SK-N-SH treated with all-trans-retinoic acid at 6 μM for 48 hours (cell line): ENCODE data around the gene TNS3.

ENCODE experiments used
- ATAC-seq: fragments of 200-7000 bp; cut with Tn5 transposase; 3 replicates; pipeline ENCODE4 v1.9.1; 2020; ENCODE audit warnings: mild to moderate bottlenecking, moderate library complexity
- ARNTL ChIP-seq: fragments of 450-650 bp; formaldehyde crosslinking; IDR thresholded peaks from 2 replicates; pipeline ENCODE4 v1.5.0; 2020; ENCODE audit warnings: low read depth, mild to moderate bottlenecking, moderate library complexity, borderline replicate concordance
- BACH2 ChIP-seq: fragments of 250-450 bp; sonication (Bioruptor Pico); IDR thresholded peaks from 2 replicates; pipeline ENCODE4 v1.9.0; 2021; ENCODE audit warnings: mild to moderate bottlenecking, borderline replicate concordance
- CREB5 ChIP-seq: fragments of 250-450 bp; sonication (Bioruptor Pico); IDR thresholded peaks from 2 replicates; pipeline ENCODE4 v1.5.1; 2020; ENCODE audit warnings: low read depth, mild to moderate bottlenecking, moderate library complexity
- CSDC2 ChIP-seq: fragments of 250-450 bp; sonication (Bioruptor Pico); IDR thresholded peaks from 2 replicates; pipeline ENCODE4 v1.5.0; 2020; ENCODE audit warnings: mild to moderate bottlenecking, moderate library complexity
- CSRNP3 ChIP-seq: fragments of 250-450 bp; sonication (Bioruptor Pico); IDR thresholded peaks from 2 replicates; pipeline ENCODE4 v1.5.1; 2021; ENCODE audit warnings: mild to moderate bottlenecking, moderate library complexity
- ESRRG ChIP-seq: fragments of 250-450 bp; sonication (Bioruptor Pico); IDR thresholded peaks from 2 replicates; pipeline ENCODE4 v1.6.1; 2021; ENCODE audit warnings: mild to moderate bottlenecking
- GLIS3 ChIP-seq: fragments of 250-450 bp; sonication (Bioruptor Pico); IDR thresholded peaks from 2 replicates; pipeline ENCODE4 v1.5.0; 2020; ENCODE audit warnings: mild to moderate bottlenecking, moderate library complexity
- ISL1 ChIP-seq: fragments of 250-450 bp; sonication (Bioruptor Pico); IDR thresholded peaks from 2 replicates; pipeline ENCODE4 v2.1.2; 2022; ENCODE audit warnings: mild to moderate bottlenecking, moderate library complexity
- OSR1 ChIP-seq: fragments of 250-450 bp; sonication (Bioruptor Pico); IDR thresholded peaks from 2 replicates; pipeline ENCODE4 v1.8.0; 2022; ENCODE audit warnings: moderate library complexity, mild to moderate bottlenecking, inconsistent platforms
- PATZ1 ChIP-seq: fragments of 250-450 bp; sonication (Bioruptor Pico); IDR thresholded peaks from 2 replicates; pipeline ENCODE4 v1.8.0; 2020; ENCODE audit warnings: mild to moderate bottlenecking, moderate library complexity, borderline replicate concordance
- POU6F1 ChIP-seq: fragments of 250-450 bp; sonication (Bioruptor Pico); IDR thresholded peaks from 2 replicates; pipeline ENCODE4 v1.8.0; 2021; ENCODE audit warnings: low read depth, mild to moderate bottlenecking, moderate library complexity, borderline replicate concordance
- PPARA ChIP-seq: fragments of 250-450 bp; sonication (Bioruptor Pico); IDR thresholded peaks from 2 replicates; pipeline ENCODE4 v1.5.0; 2020; ENCODE audit warnings: mild to moderate bottlenecking, borderline replicate concordance
- RARB ChIP-seq: fragments of 250-450 bp; sonication (Bioruptor Pico); IDR thresholded peaks from 2 replicates; pipeline ENCODE4 v1.8.0; 2021; ENCODE audit warnings: mild to moderate bottlenecking, moderate library complexity
- SNAI2 ChIP-seq: fragments of 250-450 bp; sonication (Bioruptor Pico); IDR thresholded peaks from 2 replicates; pipeline ENCODE4 v1.5.0; 2020; ENCODE audit warnings: mild to moderate bottlenecking, moderate library complexity
- TCF4 ChIP-seq: fragments of 250-450 bp; sonication (Bioruptor Pico); IDR thresholded peaks from 2 replicates; pipeline ENCODE4 v1.8.0; 2021; ENCODE audit warnings: mild to moderate bottlenecking, moderate library complexity, borderline replicate concordance
- TOX ChIP-seq: fragments of 250-450 bp; sonication (Bioruptor Pico); IDR thresholded peaks from 2 replicates; pipeline ENCODE4 v1.8.0; 2021; ENCODE audit warnings: mild to moderate bottlenecking, moderate library complexity, borderline replicate concordance
- TSHZ2 ChIP-seq: fragments of 250-450 bp; sonication (Bioruptor Pico); IDR thresholded peaks from 2 replicates; pipeline ENCODE4 v1.5.0; 2020; ENCODE audit warnings: mild to moderate bottlenecking, moderate library complexity
- ZC3H10 ChIP-seq: fragments of 250-450 bp; sonication (Bioruptor Pico); IDR thresholded peaks from 2 replicates; pipeline ENCODE4 v1.5.1; 2021; ENCODE audit warnings: mild to moderate bottlenecking, moderate library complexity
- ZFP3 ChIP-seq: fragments of 250-450 bp; sonication (Bioruptor Pico); IDR thresholded peaks from 2 replicates; pipeline ENCODE4 v1.5.0; 2020; ENCODE audit warnings: mild to moderate bottlenecking, moderate library complexity
- ZFP30 ChIP-seq: fragments of 450-650 bp; formaldehyde crosslinking; IDR thresholded peaks from 2 replicates; pipeline ENCODE4 v1.5.0; 2022; ENCODE audit warnings: mild to moderate bottlenecking, moderate library complexity
- ZNF565 ChIP-seq: fragments of 450-650 bp; formaldehyde crosslinking; conservative IDR thresholded peaks from 2 replicates; pipeline ENCODE4 v1.5.0; 2020; ENCODE audit warnings: low read depth, mild to moderate bottlenecking, moderate library complexity
- ZNF70 ChIP-seq: fragments of 450-650 bp; formaldehyde crosslinking; IDR thresholded peaks from 2 replicates; pipeline ENCODE4 v1.5.0; 2020; ENCODE audit warnings: mild to moderate bottlenecking, moderate library complexity
- ZNF8 ChIP-seq: fragments of 450-650 bp; formaldehyde crosslinking; IDR thresholded peaks from 2 replicates; pipeline ENCODE4 v1.5.0; 2020; ENCODE audit warnings: mild to moderate bottlenecking, moderate library complexity

The TNS3 gene

GRCh38 chr7:47610506-47611044, 28.7 kb upstream of the TNS3 start:
- peak; percentile 51 for ATAC-seq
- TF ChIP-seq PATZ1 (CRISPR knock-in tag) = no peak
- TF ChIP-seq TCF4 (CRISPR knock-in tag) = no peak
- no peak for TF ChIP-seq CSDC2 (CRISPR knock-in tag)
- TF ChIP-seq ZC3H10 (CRISPR knock-in tag) = no peak
- TF ChIP-seq ZFP30 = no peak
- no peak for TF ChIP-seq TSHZ2 (CRISPR knock-in tag)
- TF ChIP-seq TOX (CRISPR knock-in tag) = no peak
- no peak for TF ChIP-seq SNAI2
- TF ChIP-seq ZNF70 = no peak
- TF ChIP-seq ZNF565 = no peak
- no peak for TF ChIP-seq PPARA (CRISPR knock-in tag)
- no peak for TF ChIP-seq ARNTL (CRISPR knock-in tag)
- TF ChIP-seq ISL1 (CRISPR knock-in tag) = no peak
- no peak for TF ChIP-seq OSR1 (CRISPR knock-in tag)
- no peak for TF ChIP-seq ZNF8
- TF ChIP-seq ESRRG (CRISPR knock-in tag) = no peak
- TF ChIP-seq CSRNP3 (CRISPR knock-in tag) = no peak
- TF ChIP-seq POU6F1 = no peak
- TF ChIP-seq RARB (CRISPR knock-in tag) = no peak

GRCh38 chr7:47609803-47610452, 28.0 kb upstream of the TNS3 start:
- TF ChIP-seq ISL1 (CRISPR knock-in tag) (no peak), GLIS3 (CRISPR knock-in tag) (no peak), ZC3H10 (CRISPR knock-in tag) (no peak), CREB5 (no peak), ESRRG (CRISPR knock-in tag) (no peak), CSRNP3 (CRISPR knock-in tag) (no peak), RARB (CRISPR knock-in tag) (no peak), ZFP3 (CRISPR knock-in tag) (no peak), ARNTL (CRISPR knock-in tag) (no peak), TCF4 (CRISPR knock-in tag) (no peak), TOX (CRISPR knock-in tag) (no peak), OSR1 (CRISPR knock-in tag) (no peak), TSHZ2 (CRISPR knock-in tag) (no peak), SNAI2 (no peak), PATZ1 (CRISPR knock-in tag) (no peak), ZNF565 (no peak), BACH2 (CRISPR knock-in tag) (no peak), ZNF70 (no peak)
- TF ChIP-seq, all 23 proteins: peak for 0
- no peak; the same call in 2 of the 3 replicates for ATAC-seq
